KOPT-K1 (cell line): ENCODE results near the gene HDDC3.
"Not testable (repeated sequence)": the region's sequence is repeated elsewhere in the genome, so short reads cannot be mapped to it uniquely, and the experiment has no call there.

Experiments used
- H3K27ac ChIP-seq: fragments of 200-600 bp; sonication (generic); 2 replicates; pipeline ENCODE4 v1.5.1; 2016; ENCODE audit warnings: antibody characterized with exemption, mild to moderate bottlenecking, low read depth, low read length; ENCODE audit not compliant: poor library complexity, severe bottlenecking
- H3K36me3 ChIP-seq: fragments of 200-600 bp; sonication (generic); 2 replicates; pipeline ENCODE4 v1.5.1; 2017; ENCODE audit warnings: antibody characterized with exemption, mild to moderate bottlenecking, low read length, moderate library complexity; ENCODE audit not compliant: insufficient read depth
- H3K9me3 ChIP-seq: fragments of 200-600 bp; sonication (generic); 2 replicates; pipeline ENCODE4 v1.5.1; 2017; ENCODE audit warnings: antibody characterized with exemption, low read length, mild to moderate bottlenecking; ENCODE audit not compliant: insufficient read depth, poor library complexity, severe bottlenecking

HDDC3 gene

GRCh38 chr15:90926766-90927165, 5.6 kb downstream of the HDDC3 start:
- not testable (repeated sequence) for H3K27ac ChIP-seq, H3K36me3 ChIP-seq, H3K9me3 ChIP-seq

- Histone ChIP-seq H3K9me3 (no peaks in the 10 kb centered on the region), H3K36me3 (peaks cover 26% of the 10 kb centered on the region), H3K27ac (no peak overlapping the region)
These were observed 8.0 kb downstream of the HDDC3 start for GRCh38 chr15:90924375-90924774.

GRCh38 chr15:90922712-90923322, 9.5 kb downstream of the HDDC3 start:
- H3K27ac ChIP-seq, H3K9me3 ChIP-seq: not testable (repeated sequence)
- H3K36me3 ChIP-seq, result peaks cover 42% of the 10 kb centered on the region

DNA sequence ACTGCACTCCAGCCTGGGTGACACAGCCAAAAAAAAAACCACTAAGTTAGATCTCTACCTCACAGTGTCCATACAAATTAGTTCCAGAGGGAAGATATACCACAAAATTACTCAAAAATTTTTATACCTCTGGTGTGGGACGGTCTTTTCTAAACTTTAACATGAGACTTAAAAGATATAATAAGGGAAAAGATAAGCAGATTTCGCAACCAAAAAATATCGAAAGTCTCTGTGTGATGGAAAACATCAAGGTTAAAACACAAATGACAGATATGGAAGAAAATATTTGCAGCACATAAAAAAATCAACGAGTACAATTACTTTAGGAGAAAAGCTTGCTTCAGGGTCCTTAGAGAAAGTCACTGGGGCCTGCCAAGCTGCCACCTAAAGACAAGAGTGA, 10.5 kb downstream of the HDDC3 start:
- Histone ChIP-seq H3K36me3 (peaks cover 51% of the 10 kb centered on the region), H3K27ac (no peak overlapping the region), H3K9me3 (no peaks in the 10 kb centered on the region)

GRCh38 chr15:90918835-90919234, 13.5 kb downstream of the HDDC3 start:
- peaks cover 81% of the 10 kb centered on the region for H3K36me3 ChIP-seq
- H3K9me3 ChIP-seq, result no peaks in the 10 kb centered on the region
- H3K27ac ChIP-seq, result no peak overlapping the region

DNA sequence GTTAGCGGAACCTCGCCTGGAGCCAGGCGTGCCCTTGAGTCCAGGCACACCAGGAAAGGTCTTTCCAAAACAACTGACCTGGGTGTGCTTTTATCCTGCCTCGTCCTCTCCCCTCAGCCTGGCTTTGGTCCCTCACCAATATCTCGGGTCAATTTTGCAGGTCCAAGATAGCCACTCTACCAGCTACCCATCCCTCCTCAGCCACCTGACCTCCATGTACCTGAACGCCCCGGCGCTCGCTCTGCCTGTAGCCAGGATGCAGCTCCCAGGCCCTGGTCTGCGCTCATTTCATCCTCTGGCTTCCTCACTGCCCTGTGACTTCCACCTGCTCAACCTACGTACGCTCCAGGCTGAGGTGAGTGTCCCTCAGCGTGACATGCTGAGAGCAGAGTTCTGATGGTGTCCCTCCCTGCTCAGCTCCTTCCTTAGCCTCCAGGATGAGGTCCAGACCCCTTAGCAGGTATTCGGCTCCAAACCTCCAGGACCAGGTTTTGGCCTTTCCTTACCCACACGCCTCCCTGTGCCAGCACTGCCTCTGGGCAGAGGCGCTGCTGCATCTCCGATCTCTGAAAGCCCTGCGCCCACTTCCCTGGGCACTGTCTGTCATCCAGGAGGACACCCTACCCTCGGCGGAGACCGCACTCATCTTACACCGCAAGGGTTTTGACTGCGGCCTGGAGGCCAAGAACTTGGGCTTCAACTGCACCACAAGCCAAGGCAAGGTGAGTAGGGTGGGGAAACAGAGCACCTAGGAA, 14.1 kb downstream of the HDDC3 start:
- H3K9me3 ChIP-seq, result no peaks in the 10 kb centered on the region
- peaks cover 88% of the 10 kb centered on the region for H3K36me3 ChIP-seq
- H3K27ac ChIP-seq, result no peak overlapping the region

GRCh38 chr15:90917569-90917968, 14.8 kb downstream of the HDDC3 start:
- H3K36me3 ChIP-seq, result peaks cover 94% of the 10 kb centered on the region
- no peaks in the 10 kb centered on the region for H3K9me3 ChIP-seq
- no peak overlapping the region for H3K27ac ChIP-seq

- H3K27ac ChIP-seq, result no peak overlapping the region
- peaks cover 100% of the 10 kb centered on the region for H3K36me3 ChIP-seq
- H3K9me3 ChIP-seq, result no peaks in the 10 kb centered on the region
These were observed 15.9 kb downstream of the HDDC3 start for GRCh38 chr15:90916461-90916860.

- H3K27ac ChIP-seq, result no peak overlapping the region
- H3K36me3 ChIP-seq, result peaks cover 100% of the 10 kb centered on the region
- no peaks in the 10 kb centered on the region for H3K9me3 ChIP-seq
These were observed 16.4 kb downstream of the HDDC3 start for GRCh38 chr15:90915808-90916440.

- Histone ChIP-seq H3K27ac (no peak overlapping the region), H3K9me3 (no peaks in the 10 kb centered on the region), H3K36me3 (peaks cover 100% of the 10 kb centered on the region)
These were observed 17.0 kb downstream of the HDDC3 start for GRCh38 chr15:90915216-90915807.

DNA sequence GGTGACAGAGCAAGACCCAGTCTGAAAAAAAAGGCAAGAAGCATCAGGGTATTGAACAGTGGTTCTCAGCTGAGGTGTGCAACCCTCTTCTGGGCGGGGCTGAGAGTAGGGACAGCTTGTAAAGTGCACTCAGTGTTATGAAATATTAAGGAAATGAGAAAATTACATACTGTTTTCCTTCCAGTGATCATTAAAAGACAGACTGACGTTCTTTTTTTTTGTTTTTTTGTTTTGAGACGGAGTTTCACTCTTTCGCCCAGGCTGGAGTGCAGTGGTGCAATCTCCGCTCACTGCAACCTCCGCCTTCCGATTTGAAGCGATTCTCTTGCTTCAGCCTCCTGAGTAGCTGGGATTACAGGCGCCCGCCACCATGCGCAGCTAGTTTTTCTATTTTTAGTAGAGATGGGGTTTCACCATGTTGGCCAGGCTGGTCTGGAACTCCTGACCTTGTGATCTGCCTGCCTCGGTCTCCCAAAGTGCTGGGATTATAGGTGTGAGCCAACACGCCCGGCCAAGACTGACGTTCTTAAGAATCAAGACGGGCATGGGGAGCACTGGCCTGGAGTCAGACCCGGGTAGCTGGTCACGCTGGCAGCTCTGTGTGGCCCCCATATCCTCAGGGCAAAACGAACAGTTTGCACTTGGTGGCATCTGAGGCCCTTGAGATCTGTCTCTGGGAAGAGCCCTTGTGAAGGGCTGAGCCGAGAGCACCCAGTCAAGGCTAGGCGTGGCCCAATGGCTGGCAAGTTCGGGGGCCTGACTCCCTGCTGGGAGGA, 17.9 kb downstream of the HDDC3 start:
- H3K36me3 ChIP-seq, result peaks cover 100% of the 10 kb centered on the region
- H3K27ac ChIP-seq, result no peak overlapping the region
- no peaks in the 10 kb centered on the region for H3K9me3 ChIP-seq

DNA sequence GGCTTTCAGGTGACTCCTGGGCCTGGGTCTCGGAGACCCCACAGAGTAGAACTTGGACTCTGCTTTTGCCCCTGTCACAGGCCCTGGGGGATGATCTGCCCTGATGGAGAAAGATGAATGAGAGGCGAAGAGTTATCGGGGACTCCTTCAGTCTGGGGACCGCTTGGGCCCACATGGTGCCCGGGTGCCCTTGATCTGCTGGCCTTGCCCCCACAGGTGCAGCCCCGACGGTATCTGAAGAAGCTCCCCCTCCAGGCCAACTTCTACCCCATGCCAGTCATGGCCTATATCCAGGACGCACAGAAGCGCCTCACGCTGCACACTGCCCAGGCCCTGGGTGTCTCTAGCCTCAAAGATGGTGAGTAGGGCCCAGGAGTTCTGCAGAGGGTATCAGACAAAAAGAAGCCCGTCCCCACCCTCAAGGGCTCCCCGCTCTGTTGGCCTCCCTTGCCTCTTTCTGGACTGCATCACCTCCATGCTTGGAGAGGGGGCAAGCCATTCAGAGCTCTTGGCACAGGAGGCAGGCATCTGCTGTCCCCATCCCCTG, 18.9 kb downstream of the HDDC3 start:
- peaks cover 98% of the 10 kb centered on the region for H3K36me3 ChIP-seq
- no peak overlapping the region for H3K27ac ChIP-seq
- H3K9me3 ChIP-seq, result no peaks in the 10 kb centered on the region

GRCh38 chr15:90912770-90913075, 19.6 kb downstream of the HDDC3 start:
- Histone ChIP-seq H3K9me3 (no peaks in the 10 kb centered on the region), H3K36me3 (peaks cover 95% of the 10 kb centered on the region), H3K27ac (no peak overlapping the region)

DNA sequence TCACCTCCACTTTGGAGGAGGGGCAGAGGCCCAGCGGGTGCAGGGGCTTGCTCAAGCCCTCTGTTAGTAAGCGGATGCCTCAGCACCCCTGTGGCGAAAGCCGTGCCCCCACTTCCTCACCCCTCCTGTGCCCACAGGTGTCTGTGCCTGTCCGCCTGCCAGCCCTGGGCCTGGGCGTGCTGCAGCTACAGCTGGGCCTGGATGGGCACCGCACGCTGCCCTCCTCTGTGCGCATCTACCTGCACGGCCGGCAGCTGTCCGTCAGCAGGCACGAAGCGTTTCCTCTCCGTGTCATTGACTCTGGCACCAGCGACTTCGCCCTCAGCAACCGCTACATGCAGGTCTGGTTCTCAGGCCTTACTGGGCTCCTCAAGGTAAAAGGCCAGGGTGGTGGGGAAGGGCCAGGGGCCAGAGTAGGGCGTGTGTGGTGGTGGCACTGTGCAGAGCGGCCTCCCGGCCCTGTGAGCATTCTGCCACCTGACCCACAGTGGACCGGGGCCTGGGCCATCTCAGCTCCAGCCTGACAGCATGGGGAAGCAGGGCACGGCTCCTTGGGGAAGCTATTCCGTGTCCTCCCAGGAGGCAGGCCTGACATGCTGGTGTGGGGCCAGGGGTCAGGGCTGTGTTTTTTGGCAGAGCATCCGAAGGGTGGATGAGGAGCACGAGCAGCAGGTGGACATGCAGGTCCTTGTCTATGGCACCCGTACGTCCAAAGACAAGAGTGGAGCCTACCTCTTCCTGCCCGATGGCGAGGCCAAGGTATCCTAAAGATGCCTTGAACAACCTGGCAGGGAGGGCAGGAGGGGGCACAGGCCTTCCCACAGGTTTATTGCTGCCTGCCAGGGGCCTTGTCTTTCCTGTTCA, 20.2 kb downstream of the HDDC3 start:
- Histone ChIP-seq H3K36me3 (peaks cover 95% of the 10 kb centered on the region), H3K9me3 (no peaks in the 10 kb centered on the region), H3K27ac (no peak overlapping the region)
